NCI-H2171 (cell line): Measurements from ENCODE around the gene FLNB.
"Not testable (repeated sequence)": the region's sequence is repeated elsewhere in the genome, so short reads cannot be mapped to it uniquely, and the experiment has no call there.

Experiments
- DNase-seq: peaks from one replicate; lab custom pipeline; 2025; lab: John Stamatoyannopoulos, UW

FLNB gene

GRCh38 chr3:58051658-58052261 lies 43.5 kb downstream of the FLNB start:
- DNase-seq, result not testable (repeated sequence)

- DNase-seq, result no peak
These were observed 44.4 kb downstream of the FLNB start for GRCh38 chr3:58052373-58053273.

- DNase-seq, result no peak
These were observed 46.4 kb downstream of the FLNB start for GRCh38 chr3:58054652-58055051.

DNA sequence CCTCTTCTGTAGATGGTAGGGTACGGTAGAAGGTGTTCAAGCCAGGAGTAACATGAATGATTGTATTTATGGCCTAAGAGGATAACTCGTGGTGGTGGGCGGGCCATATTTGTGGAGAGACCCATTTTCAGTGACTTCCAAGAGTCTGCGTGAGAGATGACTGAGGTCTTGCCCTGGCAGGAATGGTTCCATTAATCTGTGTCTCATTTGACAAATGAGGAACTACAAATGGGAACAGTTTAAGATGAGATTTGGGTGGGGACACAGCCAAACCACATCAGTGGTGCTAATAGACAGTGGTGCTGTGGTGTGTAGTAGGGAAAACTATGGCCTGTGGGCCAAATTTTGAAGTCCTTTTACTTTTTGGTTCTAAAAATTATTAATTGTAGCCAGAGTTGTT lies 47.1 kb downstream of the FLNB start:
- DNase-seq, result no peak

GRCh38 chr3:58055891-58056290 lies 47.7 kb downstream of the FLNB start:
- not testable (repeated sequence) for DNase-seq

DNA sequence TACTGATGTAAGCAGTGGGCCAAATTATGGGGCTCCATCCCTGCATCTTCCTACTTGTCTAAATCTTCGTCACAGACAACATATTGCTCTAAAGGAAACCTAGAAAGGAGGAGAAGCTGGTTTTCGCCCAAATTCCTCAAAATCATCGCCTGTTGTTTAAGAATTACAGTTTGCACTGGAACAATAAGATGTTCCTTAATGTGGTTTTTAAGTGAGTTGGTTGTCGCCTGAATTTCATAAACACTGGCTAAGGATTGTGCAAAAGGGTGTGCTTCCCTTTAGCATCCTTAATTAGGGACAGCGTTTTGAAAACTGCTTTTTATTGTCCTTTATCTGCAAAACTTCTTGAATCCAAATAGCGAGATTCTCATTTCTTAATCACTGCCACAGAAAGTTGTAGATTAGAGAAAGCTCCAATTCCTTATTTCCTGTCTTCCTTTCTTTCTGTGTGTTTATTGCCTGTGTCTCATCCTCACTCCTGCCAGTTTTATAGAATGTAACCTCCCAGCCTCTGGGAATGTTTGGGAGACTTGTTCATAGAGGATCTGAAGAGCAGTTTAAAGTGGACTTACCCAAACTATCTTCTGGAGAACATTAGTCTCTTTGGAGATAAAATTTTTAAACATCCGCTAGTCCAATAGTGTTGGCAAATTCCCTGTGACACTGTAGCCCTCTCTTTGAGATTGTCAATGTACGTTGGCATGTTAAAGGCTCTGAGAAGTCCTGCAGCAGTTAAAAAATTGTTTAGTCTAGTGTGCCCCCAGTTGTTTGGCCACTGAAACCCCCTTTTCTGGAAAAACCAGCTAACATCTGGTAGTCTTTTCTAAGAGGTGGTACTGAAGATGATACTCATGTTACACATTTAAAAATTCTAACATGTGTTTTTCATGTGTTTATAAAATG lies 50.4 kb downstream of the FLNB start:
- no peak for DNase-seq

DNA sequence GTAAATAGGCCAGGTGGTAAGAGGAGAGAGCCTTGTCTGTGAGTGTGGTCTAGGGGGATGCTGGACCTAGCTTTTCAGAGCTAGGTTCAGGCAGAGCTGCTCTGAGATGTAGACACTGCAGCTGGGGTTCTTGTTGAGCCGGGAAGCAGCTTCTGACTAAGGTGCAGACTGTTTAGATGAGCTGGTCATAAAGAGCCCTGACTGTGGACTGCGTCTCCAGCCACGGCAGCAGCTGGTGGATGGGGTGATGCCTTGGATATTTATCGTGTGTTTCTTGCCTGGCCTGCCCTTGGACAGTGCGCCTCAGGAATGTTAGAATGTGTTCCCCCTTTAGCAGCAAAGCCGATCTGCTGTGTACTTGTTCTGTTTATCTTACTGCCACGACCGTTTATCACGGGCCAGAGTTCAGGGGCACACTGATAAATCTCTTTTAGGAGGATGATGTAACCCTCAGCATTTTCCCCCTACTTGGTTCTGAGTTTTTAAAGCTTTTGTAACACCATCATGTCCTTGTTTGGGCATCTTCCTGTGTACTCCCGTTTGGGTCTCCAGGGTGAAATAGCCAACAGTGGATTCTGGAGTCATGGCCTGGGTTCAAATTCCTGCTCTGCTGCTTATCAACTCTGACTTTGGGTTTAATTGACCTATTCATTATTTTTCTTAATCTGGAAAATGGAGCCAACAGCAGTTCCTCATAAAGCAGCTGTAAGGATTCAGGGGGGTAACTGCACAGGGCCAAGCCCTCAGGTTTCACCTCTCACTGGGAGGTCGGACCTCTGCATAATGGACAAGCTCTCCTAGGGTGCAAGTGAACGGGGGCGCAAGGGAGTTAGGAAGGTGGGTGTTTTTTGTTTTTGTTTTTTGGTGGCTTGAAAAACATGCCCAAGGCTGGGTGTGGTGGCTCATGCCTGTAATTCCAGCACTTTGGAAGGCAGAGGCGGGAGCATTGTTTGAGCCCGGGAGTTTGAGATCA lies 51.4 kb downstream of the FLNB start:
- DNase-seq, result no peak

- DNase-seq, result no peak
These were observed 54.2 kb downstream of the FLNB start for GRCh38 chr3:58062472-58062871.

- peak; percentile 8 for DNase-seq
These were observed 55.0 kb downstream of the FLNB start for GRCh38 chr3:58063022-58063815.

GRCh38 chr3:58064923-58065638 lies 56.9 kb downstream of the FLNB start:
- DNase-seq, result no peak

DNA sequence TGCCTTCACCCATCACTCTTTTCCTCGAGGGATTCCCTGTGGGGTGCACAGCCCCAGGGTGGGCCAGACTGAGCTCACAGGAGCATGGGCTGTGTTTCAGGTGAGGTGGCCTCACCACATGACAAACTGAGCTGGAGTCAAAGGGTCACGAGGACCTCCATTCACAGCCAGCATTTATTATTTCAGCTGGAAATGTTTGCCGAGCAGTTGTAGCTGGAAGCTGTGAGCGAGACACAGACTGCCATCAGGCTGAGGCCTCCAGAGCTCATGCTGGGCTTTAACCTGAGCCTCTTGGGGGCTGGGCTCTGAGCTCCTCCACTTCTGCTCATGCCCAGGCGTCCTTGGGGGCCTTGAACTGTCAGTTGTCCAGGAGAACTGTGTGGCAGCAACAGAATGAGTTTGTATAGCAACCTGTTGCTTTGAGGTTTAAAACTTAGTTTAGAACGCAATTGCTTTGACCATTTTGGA lies 57.5 kb downstream of the FLNB start:
- DNase-seq, result no peak

DNA sequence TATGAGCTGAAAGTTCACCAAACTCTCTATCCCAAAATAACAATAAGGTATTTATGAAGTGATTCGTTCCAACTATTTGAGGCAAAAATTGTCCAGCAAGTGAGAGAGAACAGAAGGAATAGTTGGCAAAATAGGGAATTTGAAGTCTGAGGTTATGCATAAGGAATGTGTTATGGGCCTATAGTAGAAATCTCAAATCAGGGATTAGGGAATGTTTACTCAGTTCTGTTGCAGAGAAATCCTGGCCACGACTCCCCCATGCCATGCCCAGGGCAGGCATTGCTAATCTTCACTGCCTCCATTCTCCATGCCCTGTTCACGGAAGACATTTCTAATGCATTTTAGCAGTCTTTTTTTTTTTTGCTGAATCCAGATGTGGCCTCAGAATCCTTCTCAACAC lies 58.6 kb downstream of the FLNB start:
- no peak for DNase-seq

GRCh38 chr3:58068122-58068809 lies 60.0 kb downstream of the FLNB start:
- no peak for DNase-seq

- DNase-seq, result no peak
These were observed 63.3 kb downstream of the FLNB start for GRCh38 chr3:58071480-58071971.

DNA sequence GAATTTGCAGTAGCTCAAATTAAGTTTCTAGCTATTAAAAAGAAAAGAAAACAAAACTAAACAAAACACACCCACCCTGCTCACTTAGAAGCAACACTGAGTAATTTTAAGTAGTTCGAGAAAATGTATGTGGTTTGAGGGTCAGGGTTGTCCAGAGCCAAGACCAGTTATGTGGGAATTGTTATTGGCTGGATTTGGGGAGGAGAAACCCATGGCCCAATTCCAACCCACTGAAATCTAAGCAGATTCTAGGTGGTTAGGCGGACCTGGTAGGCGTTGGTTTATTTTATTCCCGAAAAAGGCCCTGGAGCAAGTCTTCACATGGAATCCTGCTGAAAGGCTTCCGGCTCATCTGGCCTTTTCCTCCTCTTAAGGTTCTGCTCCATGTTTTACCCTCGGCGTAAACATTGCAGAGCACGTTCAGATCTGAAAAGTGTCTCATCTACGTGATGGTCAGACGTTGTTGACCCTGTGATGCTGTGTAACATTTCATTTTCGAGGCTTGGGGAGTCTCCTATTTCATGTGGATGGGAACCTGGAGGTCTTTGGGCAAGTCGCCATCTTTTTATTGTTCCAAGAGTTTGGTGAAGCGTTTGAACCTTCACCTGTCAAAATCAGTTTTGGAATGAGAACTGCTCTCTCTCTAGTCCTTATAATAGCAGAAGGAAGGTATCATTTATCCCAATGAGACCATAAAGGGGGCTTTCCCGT lies 64.0 kb downstream of the FLNB start:
- DNase-seq, result no peak

DNA sequence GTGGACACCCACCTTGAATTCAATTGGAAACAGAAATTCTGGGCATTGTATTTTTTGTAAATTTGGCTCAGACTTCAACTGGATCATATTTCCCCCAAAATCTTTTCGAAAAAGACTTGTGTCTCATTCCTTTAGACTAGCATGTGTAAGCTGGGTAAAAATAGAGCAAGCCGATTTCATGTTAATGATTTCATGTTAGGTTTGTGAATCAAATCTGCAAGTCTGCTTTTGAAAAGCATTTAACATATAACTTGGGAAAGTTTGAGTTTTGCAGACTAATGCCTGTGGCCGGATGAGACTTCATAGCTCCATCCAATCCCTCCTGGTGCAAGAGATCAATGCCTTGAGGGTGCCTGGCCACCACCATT lies 64.5 kb downstream of the FLNB start:
- no peak for DNase-seq

DNA sequence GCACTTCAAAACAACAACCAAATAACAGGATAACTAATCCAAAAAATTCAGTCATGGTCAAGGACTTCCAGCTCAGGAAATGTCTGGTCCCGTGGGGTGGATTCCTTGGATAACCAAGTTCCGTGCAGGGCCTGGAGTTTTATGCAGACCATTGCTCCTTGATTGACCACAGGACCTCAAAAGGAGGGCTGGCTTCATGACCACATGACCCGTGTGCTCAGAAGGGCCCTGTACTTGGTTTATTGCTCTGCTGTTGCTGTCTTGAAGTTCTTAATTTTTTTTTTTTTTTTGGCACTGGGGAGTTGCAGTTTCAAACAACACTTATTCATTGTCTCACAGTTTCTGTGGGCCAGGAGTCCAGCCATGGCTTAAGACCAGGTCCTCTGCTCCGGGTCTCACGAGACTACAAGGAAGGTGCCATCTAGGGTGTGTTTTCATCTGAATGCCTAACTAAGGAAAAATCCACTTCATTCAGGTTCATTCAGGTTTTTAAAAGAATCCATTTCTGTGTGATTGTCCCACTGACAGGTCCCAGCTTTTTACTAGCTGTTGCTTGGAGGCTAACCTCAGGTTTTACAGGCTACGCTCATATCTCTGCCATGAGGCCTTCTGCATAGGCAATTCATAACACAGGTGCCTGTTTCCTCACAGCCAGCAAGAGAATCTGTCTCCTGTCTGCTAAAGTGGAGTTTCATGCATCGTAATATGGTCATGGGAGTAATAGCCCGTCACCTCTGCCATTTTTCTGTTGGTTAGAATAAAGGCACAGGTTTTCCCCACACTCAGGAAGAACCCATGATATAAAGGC lies 65.3 kb downstream of the FLNB start:
- no peak for DNase-seq
